ENCODE results near the gene AKAP13. TPM values are rescaled to one million over a fixed set of nuclear protein-coding genes. Genes with fewer than 3 reads are reported as not detected.

AKAP13 gene
- polyA plus RNA-seq, 2 of the 4 experiments (the other 2 are of a cell fraction): 20.4 to 28.8 TPM

- DNase-seq (ENCODE audit: low read depth in 1 of 2, low spot score in 1 of 2) (no peak), FAIRE-seq (no peak), ATAC-seq (peak in 1 of 2 experiments; percentile 53; a peak in 3 of 6 replicates)
- Histone ChIP-seq H3K4me2 (peak overlapping the region; percentile 43), H3K4me3 (no peak overlapping the region), H3K4me1 (peaks cover 58% of the 10 kb centered on the region), H3K9me3 (no peaks in the 10 kb centered on the region), H3K27ac (0 out of 6 replicates have a peak overlapping the region, but pooled peaks of 1 of the 2 experiments have one; percentile 31)
- POLR2A ChIA-PET: no interaction called here
- no peak for TF ChIP-seq SMC3 (IDR thresholded peaks at IDR 0.05)
- TF ChIP-seq, protein P1, sequence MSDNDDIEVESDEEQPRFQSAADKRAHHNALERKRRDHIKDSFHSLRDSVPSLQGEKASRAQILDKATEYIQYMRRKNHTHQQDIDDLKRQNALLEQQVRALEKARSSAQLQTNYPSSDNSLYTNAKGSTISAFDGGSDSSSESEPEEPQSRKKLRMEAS (IDR thresholded peaks at IDR 0.05): no peak
- no peak for TF ChIP-seq POLR2AphosphoS2 (conservative IDR thresholded peaks at IDR 0.05; ENCODE audit: low read length)
- TF ChIP-seq, protein P2, sequence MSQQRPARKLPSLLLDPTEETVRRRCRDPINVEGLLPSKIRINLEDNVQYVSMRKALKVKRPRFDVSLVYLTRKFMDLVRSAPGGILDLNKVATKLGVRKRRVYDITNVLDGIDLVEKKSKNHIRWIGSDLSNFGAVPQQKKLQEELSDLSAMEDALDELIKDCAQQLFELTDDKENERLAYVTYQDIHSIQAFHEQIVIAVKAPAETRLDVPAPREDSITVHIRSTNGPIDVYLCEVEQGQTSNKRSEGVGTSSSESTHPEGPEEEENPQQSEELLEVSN (IDR thresholded peaks at IDR 0.05; ENCODE audit: borderline replicate concordance, low read depth): no peak
- TF ChIP-seq CBX2 (IDR thresholded peaks at IDR 0.05; ENCODE audit: borderline replicate concordance, low read depth): no peak
- TF ChIP-seq TFCP2L1 (CRISPR knock-in tag; IDR thresholded peaks at IDR 0.05): no peak
- no peak for TF ChIP-seq RAD21 (conservative IDR thresholded peaks at IDR 0.05 in 1 of 2, IDR thresholded peaks at IDR 0.05 in 1 of 2)
- TF ChIP-seq TP53 (CRISPR knock-in tag; IDR thresholded peaks at IDR 0.05): no peak
- TF ChIP-seq, protein P3, sequence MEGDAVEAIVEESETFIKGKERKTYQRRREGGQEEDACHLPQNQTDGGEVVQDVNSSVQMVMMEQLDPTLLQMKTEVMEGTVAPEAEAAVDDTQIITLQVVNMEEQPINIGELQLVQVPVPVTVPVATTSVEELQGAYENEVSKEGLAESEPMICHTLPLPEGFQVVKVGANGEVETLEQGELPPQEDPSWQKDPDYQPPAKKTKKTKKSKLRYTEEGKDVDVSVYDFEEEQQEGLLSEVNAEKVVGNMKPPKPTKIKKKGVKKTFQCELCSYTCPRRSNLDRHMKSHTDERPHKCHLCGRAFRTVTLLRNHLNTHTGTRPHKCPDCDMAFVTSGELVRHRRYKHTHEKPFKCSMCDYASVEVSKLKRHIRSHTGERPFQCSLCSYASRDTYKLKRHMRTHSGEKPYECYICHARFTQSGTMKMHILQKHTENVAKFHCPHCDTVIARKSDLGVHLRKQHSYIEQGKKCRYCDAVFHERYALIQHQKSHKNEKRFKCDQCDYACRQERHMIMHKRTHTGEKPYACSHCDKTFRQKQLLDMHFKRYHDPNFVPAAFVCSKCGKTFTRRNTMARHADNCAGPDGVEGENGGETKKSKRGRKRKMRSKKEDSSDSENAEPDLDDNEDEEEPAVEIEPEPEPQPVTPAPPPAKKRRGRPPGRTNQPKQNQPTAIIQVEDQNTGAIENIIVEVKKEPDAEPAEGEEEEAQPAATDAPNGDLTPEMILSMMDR (IDR thresholded peaks at IDR 0.05): no peak
- no peak for TF ChIP-seq CHD2 (IDR thresholded peaks at IDR 0.05; ENCODE audit: low read length, partially characterized antibody)
- CTCF ChIA-PET: interaction anchor here (1.4 to 5.8 kb wide), 4 partner anchors 12 to 177 kb away, joined by 4 to 30 read pairs (median 10); no protein-coding TSS in a partner anchor
- 51% methylated on average over 3 of the region's 3 CpGs for WGBS (ENCODE audit: missing lambda C conversion rate)
Observed at GRCh38 chr15:85473455-85473854, 93.1 kb downstream of the AKAP13 start.

GRCh38 chr15:85474700-85475316 is 94.4 kb downstream of the AKAP13 start:
- Histone ChIP-seq H3K27ac (no peak overlapping the region), H3K9me3 (no peaks in the 10 kb centered on the region), H3K4me3 (no peak overlapping the region), H3K4me2 (peak overlapping the region; percentile 43), H3K4me1 (peaks cover 70% of the 10 kb centered on the region)
- FAIRE-seq (no peak), DNase-seq (ENCODE audit: low read depth in 1 of 2, low spot score in 1 of 2) (no peak), ATAC-seq (no peak)
- TF ChIP-seq BCL3 (IDR thresholded peaks at IDR 0.05) (no peak), MAZ (IDR thresholded peaks at IDR 0.05; ENCODE audit: borderline replicate concordance, low read depth, low read length) (no peak), MAFK (IDR thresholded peaks at IDR 0.05; ENCODE audit: partially characterized antibody) (no peak), POLR2AphosphoS2 (conservative IDR thresholded peaks at IDR 0.05; ENCODE audit: low read length) (no peak), CBX8 (IDR thresholded peaks at IDR 0.05) (no peak), RARB (CRISPR knock-in tag; IDR thresholded peaks at IDR 0.05) (no peak), ZFP36 (IDR thresholded peaks at IDR 0.05; ENCODE audit: borderline replicate concordance, partially characterized antibody) (no peak), FOSB (CRISPR knock-in tag; IDR thresholded peaks at IDR 0.05) (no peak), USF2 (IDR thresholded peaks at IDR 0.05) (no peak), CHD2 (IDR thresholded peaks at IDR 0.05; ENCODE audit: low read length, partially characterized antibody) (no peak), ZSCAN20 (CRISPR knock-in tag; IDR thresholded peaks at IDR 0.05) (no peak), EHMT2 (IDR thresholded peaks at IDR 0.05; ENCODE audit: low read depth) (no peak), ESRRA (IDR thresholded peaks at IDR 0.05; ENCODE audit: borderline replicate concordance, low read length) (no peak), NFE2L2 (conservative IDR thresholded peaks at IDR 0.05; ENCODE audit: low read length) (no peak)
- TF ChIP-seq, protein P2 (IDR thresholded peaks at IDR 0.05; ENCODE audit: borderline replicate concordance, low read depth): no peak
- TF ChIP-seq, protein P4, sequence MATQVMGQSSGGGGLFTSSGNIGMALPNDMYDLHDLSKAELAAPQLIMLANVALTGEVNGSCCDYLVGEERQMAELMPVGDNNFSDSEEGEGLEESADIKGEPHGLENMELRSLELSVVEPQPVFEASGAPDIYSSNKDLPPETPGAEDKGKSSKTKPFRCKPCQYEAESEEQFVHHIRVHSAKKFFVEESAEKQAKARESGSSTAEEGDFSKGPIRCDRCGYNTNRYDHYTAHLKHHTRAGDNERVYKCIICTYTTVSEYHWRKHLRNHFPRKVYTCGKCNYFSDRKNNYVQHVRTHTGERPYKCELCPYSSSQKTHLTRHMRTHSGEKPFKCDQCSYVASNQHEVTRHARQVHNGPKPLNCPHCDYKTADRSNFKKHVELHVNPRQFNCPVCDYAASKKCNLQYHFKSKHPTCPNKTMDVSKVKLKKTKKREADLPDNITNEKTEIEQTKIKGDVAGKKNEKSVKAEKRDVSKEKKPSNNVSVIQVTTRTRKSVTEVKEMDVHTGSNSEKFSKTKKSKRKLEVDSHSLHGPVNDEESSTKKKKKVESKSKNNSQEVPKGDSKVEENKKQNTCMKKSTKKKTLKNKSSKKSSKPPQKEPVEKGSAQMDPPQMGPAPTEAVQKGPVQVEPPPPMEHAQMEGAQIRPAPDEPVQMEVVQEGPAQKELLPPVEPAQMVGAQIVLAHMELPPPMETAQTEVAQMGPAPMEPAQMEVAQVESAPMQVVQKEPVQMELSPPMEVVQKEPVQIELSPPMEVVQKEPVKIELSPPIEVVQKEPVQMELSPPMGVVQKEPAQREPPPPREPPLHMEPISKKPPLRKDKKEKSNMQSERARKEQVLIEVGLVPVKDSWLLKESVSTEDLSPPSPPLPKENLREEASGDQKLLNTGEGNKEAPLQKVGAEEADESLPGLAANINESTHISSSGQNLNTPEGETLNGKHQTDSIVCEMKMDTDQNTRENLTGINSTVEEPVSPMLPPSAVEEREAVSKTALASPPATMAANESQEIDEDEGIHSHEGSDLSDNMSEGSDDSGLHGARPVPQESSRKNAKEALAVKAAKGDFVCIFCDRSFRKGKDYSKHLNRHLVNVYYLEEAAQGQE (IDR thresholded peaks at IDR 0.05): no peak
- TF ChIP-seq, protein P5, sequence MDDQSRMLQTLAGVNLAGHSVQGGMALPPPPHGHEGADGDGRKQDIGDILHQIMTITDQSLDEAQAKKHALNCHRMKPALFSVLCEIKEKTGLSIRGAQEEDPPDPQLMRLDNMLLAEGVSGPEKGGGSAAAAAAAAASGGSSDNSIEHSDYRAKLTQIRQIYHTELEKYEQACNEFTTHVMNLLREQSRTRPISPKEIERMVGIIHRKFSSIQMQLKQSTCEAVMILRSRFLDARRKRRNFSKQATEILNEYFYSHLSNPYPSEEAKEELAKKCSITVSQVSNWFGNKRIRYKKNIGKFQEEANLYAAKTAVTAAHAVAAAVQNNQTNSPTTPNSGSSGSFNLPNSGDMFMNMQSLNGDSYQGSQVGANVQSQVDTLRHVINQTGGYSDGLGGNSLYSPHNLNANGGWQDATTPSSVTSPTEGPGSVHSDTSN (IDR thresholded peaks at IDR 0.05): no peak
- POLR2A ChIA-PET: no interaction called here
- CTCF ChIA-PET: interaction anchor here (0.7 to 5.8 kb wide), 7 partner anchors 11 to 178 kb away, joined by 3 to 30 read pairs (median 11); no protein-coding TSS in a partner anchor
- WGBS (ENCODE audit: missing lambda C conversion rate): 52% methylated on average over 8 of the region's 8 CpGs
